GM23248 (cell line): ENCODE results near the gene GSN. TPM values are rescaled to one million over a fixed set of nuclear protein-coding genes. Genes with fewer than 3 reads are reported as not detected.

ENCODE experiments used
- DNase-seq: peaks from one replicate; pipeline ENCODE4 v3.0.0-alpha.2; 2015
- H2AFZ ChIP-seq: fragments of 200-600 bp; sonication (generic); 2 replicates; pipeline ENCODE4 v1.6.1; 2016; ENCODE audit warnings: antibody characterized with exemption
- H3F3A ChIP-seq: fragments of 200-600 bp; sonication (generic); 2 replicates; pipeline ENCODE4 v1.6.1; 2016; ENCODE audit warnings: mild to moderate bottlenecking, antibody characterized with exemption, mixed run types; ENCODE audit not compliant: insufficient read depth
- H3K27ac ChIP-seq: fragments of 200-600 bp; sonication (generic); 2 replicates; pipeline ENCODE4 v1.5.1; 2016; ENCODE audit warnings: mild to moderate bottlenecking
- H3K27me3 ChIP-seq: fragments of 200-600 bp; sonication (generic); replicated peaks from 2 replicates; pipeline ENCODE4 v1.6.1; 2016; ENCODE audit warnings: mild to moderate bottlenecking; ENCODE audit not compliant: insufficient read depth
- H3K36me3 ChIP-seq: fragments of 200-600 bp; sonication (generic); 2 replicates; pipeline ENCODE4 v1.6.1; 2016; ENCODE audit warnings: low read depth, mild to moderate bottlenecking
- H3K4me1 ChIP-seq: fragments of 200-600 bp; sonication (generic); 2 replicates; pipeline ENCODE4 v1.6.1; 2016; ENCODE audit warnings: mild to moderate bottlenecking; ENCODE audit not compliant: insufficient read depth
- H3K4me2 ChIP-seq: fragments of 200-600 bp; sonication (generic); one replicate; pipeline ENCODE4 v1.6.1; 2016; ENCODE audit warnings: mild to moderate bottlenecking; ENCODE audit not compliant: unreplicated experiment
- H3K4me3 ChIP-seq: fragments of 200-600 bp; sonication (generic); 2 replicates; pipeline ENCODE4 v1.5.1; 2016; ENCODE audit warnings: mild to moderate bottlenecking
- H3K79me2 ChIP-seq: fragments of 200-600 bp; sonication (generic); 2 replicates; pipeline ENCODE4 v1.6.1; 2016; ENCODE audit warnings: mild to moderate bottlenecking; ENCODE audit not compliant: insufficient read depth
- H3K9ac ChIP-seq: fragments of 200-600 bp; sonication (generic); 2 replicates; pipeline ENCODE4 v1.6.1; 2016; ENCODE audit warnings: mild to moderate bottlenecking
- H3K9me2 ChIP-seq: fragments of 200-600 bp; sonication (generic); 2 replicates; pipeline ENCODE4 v1.6.1; 2016; ENCODE audit warnings: mixed run types, mild to moderate bottlenecking, moderate library complexity; ENCODE audit not compliant: insufficient read depth
- H3K9me3 ChIP-seq: fragments of 200-600 bp; sonication (generic); one replicate; pipeline ENCODE4 v1.6.1; 2017; ENCODE audit warnings: low read depth
- H4K20me1 ChIP-seq: fragments of 200-600 bp; sonication (generic); 2 replicates; pipeline ENCODE4 v1.6.0; 2016; ENCODE audit not compliant: insufficient read depth
- EZH2 ChIP-seq: fragments of 200-600 bp; sonication (generic); IDR thresholded peaks from 2 replicates; pipeline ENCODE4 v1.6.1; 2018; ENCODE audit warnings: antibody characterized with exemption, mild to moderate bottlenecking; ENCODE audit not compliant: insufficient read depth, poor library complexity, severe bottlenecking
- EZH2phosphoT487 ChIP-seq: fragments of 200-600 bp; sonication (generic); IDR thresholded peaks from 2 replicates; pipeline ENCODE4 v1.6.1; 2018; ENCODE audit warnings: antibody characterized with exemption, moderate library complexity, mild to moderate bottlenecking, low read depth; ENCODE audit not compliant: insufficient read depth
- WGBS, 2 experiments: methylation state at CpG; one replicate each; pipeline ENCODE4 v1.1.6; 2015 to 2017; ENCODE audit warnings: low lambda C conversion rate in 2 of 2, low coverage in 1 of 2; ENCODE audit errors: missing lambda C conversion rate in 2 of 2; 5-methylcytosine and 5-hydroxymethylcytosine counted together
- in situ Hi-C: fragments of 300-500 bp; cut with MboI; formaldehyde crosslinking; loops from 2 replicates; pipeline ENCODE4 v1.15.0; 2020
- polyA plus RNA-seq: library from polyadenylated mRNA; unstranded; fragments of >200 nt; fragmentation: Nextera tagmentation; extraction: Ambion mirVana; gene quantifications from 2 replicates; pipeline ENCODE4 v1.2.1, GENCODE V29; 2016
- total RNA-seq: library from RNA; depleted of rRNA; stranded (reverse); fragments of >200 nt; shearing (Covaris generic); gene quantifications from 2 replicates; pipeline ENCODE4 v1.2.3, GENCODE V29; 2014

The GSN gene
- total and polyA plus RNA-seq, 2 experiments from 2014 or later: 258 to 387 TPM

DNA sequence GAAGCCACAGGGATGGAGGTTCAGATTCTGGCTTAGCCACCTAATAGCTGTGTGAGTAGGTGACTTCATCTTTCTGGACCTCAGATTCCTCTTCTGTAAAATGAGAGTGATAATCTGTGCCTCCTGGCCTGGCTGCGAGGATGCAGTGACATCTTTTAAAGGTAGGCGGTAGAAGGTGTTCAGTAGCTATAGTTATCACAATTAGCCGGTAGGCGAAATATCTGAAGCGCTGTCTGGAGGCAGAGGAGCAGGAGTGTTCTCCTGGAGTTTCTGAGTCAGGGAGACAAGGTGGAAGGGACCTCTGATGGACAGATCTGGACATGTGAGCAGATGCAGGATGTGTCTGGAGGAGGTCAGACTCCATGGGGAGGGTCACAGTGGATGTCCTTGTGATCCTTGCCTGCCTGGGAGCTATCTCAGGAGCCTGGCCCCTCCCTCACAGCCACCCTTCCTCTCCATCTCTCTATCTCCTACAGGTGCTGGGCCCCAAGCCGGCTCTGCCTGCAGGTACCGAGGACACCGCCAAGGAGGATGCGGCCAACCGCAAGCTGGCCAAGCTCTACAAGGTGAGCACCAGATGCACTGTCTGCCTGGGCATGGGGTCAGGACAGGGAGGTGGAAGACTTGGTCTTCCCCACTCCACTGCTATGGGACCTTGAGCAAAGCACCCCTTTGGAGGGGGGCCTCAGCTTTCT lies 45.6 kb downstream of the GSN start:
- no peak overlapping the region for H3K9ac ChIP-seq
- H3K27me3 ChIP-seq: no peaks in the 10 kb centered on the region
- H2AFZ ChIP-seq: no peak overlapping the region
- H3K4me1 ChIP-seq: no peaks in the 10 kb centered on the region; the same call in 1 of the 2 replicates
- H3K36me3 ChIP-seq: peaks cover 35% of the 10 kb centered on the region
- TF ChIP-seq EZH2 (no peak), EZH2phosphoT487 (no peak)
- no peak overlapping the region for H3K4me2 ChIP-seq
- peaks cover 14% of the 10 kb centered on the region for H3F3A ChIP-seq
- in situ Hi-C loops: loop anchor here (25.0 kb wide), 1 partner anchor 101 kb away; the partner anchor contains the start of gene RAB14
- no peak overlapping the region for H3K4me3 ChIP-seq
- H3K27ac ChIP-seq: no peak overlapping the region
- DNase-seq: no peak
- no peaks in the 10 kb centered on the region for H3K9me2 ChIP-seq
- 97 to 99% methylated on average over 10 of the region's 10 CpGs for WGBS, 2 experiments
- no peaks in the 10 kb centered on the region for H4K20me1 ChIP-seq
- no peaks in the 10 kb centered on the region for H3K79me2 ChIP-seq
- no peaks in the 10 kb centered on the region for H3K9me3 ChIP-seq

DNA sequence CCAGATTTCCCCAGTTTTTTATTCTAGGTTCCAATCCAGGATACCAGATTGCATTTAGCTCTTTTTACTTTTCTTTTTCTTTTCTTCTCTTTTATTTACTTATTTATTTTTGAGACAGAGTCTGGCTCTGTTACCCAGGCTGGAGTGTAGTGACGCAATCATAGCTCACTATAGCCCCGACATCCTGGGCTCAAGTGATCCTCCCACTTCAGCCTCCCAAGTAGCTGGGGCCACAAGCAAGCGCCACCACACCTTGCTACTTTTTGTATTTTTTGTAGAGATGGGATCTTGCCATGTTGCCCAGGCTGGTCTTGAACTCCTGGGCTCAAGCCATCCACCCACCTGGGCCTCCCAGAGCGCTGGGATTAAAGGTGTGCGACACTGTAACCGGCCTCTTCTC lies 48.4 kb downstream of the GSN start:
- H3K9me2 ChIP-seq: no peaks in the 10 kb centered on the region
- no peak overlapping the region for H3K4me2 ChIP-seq
- H3K4me3 ChIP-seq: no peak overlapping the region
- peaks cover 41% of the 10 kb centered on the region for H3K36me3 ChIP-seq
- H3K27me3 ChIP-seq: no peaks in the 10 kb centered on the region
- no peaks in the 10 kb centered on the region for H4K20me1 ChIP-seq
- TF ChIP-seq EZH2: no peak
- TF ChIP-seq EZH2phosphoT487: no peak
- no peaks in the 10 kb centered on the region; the same call in 1 of the 2 replicates for H3K4me1 ChIP-seq
- no peak overlapping the region for H3K9ac ChIP-seq
- WGBS, 2 experiments: 86% methylated on average over 6 of the region's 6 CpGs
- peaks cover 25% of the 10 kb centered on the region for H3F3A ChIP-seq
- H3K79me2 ChIP-seq: no peaks in the 10 kb centered on the region
- H3K27ac ChIP-seq: no peak overlapping the region
- H3K9me3 ChIP-seq: no peaks in the 10 kb centered on the region
- in situ Hi-C loops: loop anchor here (25.0 kb wide), 1 partner anchor 104 kb away; the partner anchor contains the start of gene RAB14
- no peak for DNase-seq
- H2AFZ ChIP-seq: no peak overlapping the region

DNA sequence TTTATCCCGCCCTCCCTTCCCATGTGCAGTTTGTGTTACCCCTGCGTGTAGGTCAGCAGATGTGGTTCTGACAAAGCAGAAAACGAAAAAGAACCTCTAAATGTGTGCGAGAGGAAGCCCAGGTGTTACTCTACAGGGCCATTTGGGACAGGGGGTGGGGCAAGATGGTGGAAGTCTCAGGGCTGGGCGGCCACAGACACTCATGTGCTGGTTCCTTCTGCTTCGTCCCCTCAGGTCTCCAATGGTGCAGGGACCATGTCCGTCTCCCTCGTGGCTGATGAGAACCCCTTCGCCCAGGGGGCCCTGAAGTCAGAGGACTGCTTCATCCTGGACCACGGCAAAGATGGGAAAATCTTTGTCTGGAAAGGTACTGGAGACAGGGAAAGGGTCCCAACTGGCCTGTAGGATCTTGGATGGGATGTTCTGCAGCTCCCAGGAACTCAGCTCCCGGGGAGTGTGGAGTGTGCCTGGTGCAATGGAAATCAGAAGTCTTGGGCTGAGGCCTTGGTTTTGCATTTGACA lies 49.0 kb downstream of the GSN start:
- no peaks in the 10 kb centered on the region for H3K27me3 ChIP-seq
- H3K9me2 ChIP-seq: no peaks in the 10 kb centered on the region
- peaks cover 38% of the 10 kb centered on the region for H3K36me3 ChIP-seq
- no peak overlapping the region for H2AFZ ChIP-seq
- H3K4me1 ChIP-seq: peaks cover 2% of the 10 kb centered on the region
- H3K4me2 ChIP-seq: no peak overlapping the region
- TF ChIP-seq EZH2 (no peak), EZH2phosphoT487 (no peak)
- H3F3A ChIP-seq: peaks cover 28% of the 10 kb centered on the region
- H3K4me3 ChIP-seq: no peak overlapping the region
- in situ Hi-C loops: loop anchor here (25.0 kb wide), 1 partner anchor 105 kb away; the partner anchor contains the start of gene RAB14
- no peak overlapping the region for H3K27ac ChIP-seq
- no peak for DNase-seq
- 81 to 87% methylated on average over 11 of the region's 11 CpGs for WGBS, 2 experiments
- no peaks in the 10 kb centered on the region for H4K20me1 ChIP-seq
- H3K79me2 ChIP-seq: no peaks in the 10 kb centered on the region
- no peak overlapping the region for H3K9ac ChIP-seq
- no peaks in the 10 kb centered on the region for H3K9me3 ChIP-seq

DNA sequence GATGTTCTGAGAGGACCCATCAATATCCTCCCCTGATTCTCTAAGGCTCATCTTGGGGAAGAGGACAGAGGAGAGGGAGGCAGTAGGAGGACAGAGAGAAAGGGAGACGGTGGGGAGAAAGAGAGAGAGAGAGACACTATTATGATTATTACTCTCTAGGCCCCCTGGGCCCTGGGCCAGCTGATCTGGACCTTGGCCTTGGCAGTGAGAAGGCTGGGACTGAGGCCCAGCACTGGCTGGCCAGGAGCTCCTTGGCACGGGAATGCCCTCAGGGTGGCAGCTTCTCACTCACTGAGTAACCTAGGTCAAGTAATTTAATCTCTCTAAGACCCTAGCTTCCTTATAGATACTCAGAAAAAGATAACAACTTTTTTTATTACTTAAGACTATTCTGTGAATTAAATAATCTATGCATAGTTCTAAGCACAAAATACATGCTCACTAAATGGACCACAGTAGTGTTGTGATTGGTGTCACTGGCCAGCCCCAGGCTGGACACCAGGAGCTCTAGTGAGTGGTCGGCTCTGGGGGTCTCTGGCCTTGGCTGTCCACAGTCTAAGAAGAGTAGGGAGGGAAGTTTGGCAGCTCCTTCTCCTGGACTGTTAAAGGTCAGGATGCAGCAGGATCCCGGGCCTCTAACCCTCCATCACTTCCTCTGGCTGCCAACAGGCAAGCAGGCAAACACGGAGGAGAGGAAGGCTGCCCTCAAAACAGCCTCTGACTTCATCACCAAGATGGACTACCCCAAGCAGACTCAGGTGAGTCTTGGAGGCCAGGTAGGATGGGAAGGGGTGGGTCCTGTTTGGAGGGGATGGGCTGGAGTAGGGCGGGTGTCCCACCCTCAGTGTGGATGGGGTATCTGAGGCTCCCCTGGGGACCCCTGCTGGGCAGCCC lies 50.0 kb downstream of the GSN start:
- Histone ChIP-seq H3F3A (peaks cover 38% of the 10 kb centered on the region), H3K79me2 (no peaks in the 10 kb centered on the region), H3K27ac (peak overlapping the region; percentile 18; the same call in 1 of the 2 replicates), H3K36me3 (peaks cover 38% of the 10 kb centered on the region), H3K9me3 (no peaks in the 10 kb centered on the region), H3K4me1 (peaks cover 11% of the 10 kb centered on the region), H2AFZ (no peak overlapping the region), H3K4me3 (no peak overlapping the region), H3K27me3 (no peaks in the 10 kb centered on the region), H3K9ac (0 out of 2 replicates have a peak overlapping the region, but pooled peaks have one; percentile 5), H4K20me1 (no peaks in the 10 kb centered on the region), H3K4me2 (no peak overlapping the region), H3K9me2 (no peaks in the 10 kb centered on the region)
- in situ Hi-C loops: loop anchor here (25.0 kb wide), 1 partner anchor 106 kb away; the partner anchor contains the start of gene RAB14
- peak; percentile 20 for DNase-seq
- WGBS, 2 experiments: 41 to 45% methylated on average over 5 to 6 of the region's 6 CpGs
- TF ChIP-seq EZH2phosphoT487 (no peak), EZH2 (no peak)
